22Rv1 (cell line): Measurements from ENCODE around the gene PIPOX.

Source experiments
- ZFX ChIP-seq: fragments of 450-650 bp; IDR thresholded peaks from 2 replicates; pipeline ENCODE4 v1.6.1; 2017; ENCODE audit warnings: antibody characterized with exemption, borderline replicate concordance
- TF ChIP-seq, protein P1 (sequence below): fragments of 450-650 bp; IDR thresholded peaks from 2 replicates; pipeline ENCODE4 v1.5.1; 2017; ENCODE audit warnings: mild to moderate bottlenecking

DNA sequence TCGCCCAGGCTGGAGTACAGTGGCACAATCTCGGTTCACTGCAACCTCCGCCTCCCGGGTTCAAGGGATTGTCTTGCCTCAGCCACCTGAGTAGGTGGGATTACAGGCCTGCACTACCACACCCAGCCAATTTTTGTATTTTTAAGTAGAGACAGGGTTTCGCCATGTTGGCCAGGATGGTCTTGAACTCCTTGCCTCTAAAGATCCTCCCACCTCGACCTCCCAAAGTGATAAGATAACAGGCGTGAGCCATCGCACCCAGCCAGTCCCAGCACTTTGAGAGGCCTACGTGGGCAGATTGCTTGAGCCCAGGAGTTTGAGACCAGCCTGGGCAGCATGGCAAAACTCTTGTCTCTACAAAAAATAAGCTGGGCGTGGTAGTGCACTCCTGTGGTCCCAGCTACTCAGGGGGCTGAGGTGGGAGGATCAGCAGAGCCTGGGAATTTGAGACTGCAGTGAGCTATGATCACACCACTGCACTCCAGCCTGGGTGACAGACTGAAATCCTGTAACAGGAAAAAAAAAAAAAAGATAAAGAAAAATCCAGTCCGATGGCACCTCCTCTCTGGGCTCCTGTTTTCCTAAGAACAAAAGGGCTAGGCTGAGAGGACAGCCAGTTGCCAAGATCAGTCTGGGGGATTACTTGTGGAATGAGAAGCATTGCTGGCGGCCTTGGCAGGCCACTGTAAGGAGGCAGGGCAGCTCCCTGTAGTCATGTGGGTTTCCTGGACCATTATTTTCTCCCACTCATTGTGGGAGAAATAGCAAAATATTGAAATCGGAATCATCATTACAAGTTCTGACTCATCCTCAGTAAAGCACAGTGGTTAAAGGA, 3.0 kb upstream of the PIPOX start:
- TF ChIP-seq, protein P1, sequence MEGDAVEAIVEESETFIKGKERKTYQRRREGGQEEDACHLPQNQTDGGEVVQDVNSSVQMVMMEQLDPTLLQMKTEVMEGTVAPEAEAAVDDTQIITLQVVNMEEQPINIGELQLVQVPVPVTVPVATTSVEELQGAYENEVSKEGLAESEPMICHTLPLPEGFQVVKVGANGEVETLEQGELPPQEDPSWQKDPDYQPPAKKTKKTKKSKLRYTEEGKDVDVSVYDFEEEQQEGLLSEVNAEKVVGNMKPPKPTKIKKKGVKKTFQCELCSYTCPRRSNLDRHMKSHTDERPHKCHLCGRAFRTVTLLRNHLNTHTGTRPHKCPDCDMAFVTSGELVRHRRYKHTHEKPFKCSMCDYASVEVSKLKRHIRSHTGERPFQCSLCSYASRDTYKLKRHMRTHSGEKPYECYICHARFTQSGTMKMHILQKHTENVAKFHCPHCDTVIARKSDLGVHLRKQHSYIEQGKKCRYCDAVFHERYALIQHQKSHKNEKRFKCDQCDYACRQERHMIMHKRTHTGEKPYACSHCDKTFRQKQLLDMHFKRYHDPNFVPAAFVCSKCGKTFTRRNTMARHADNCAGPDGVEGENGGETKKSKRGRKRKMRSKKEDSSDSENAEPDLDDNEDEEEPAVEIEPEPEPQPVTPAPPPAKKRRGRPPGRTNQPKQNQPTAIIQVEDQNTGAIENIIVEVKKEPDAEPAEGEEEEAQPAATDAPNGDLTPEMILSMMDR = no peak
- no peak for TF ChIP-seq ZFX
